ENCODE results near the gene NTN1. TPM values are rescaled to one million over a fixed set of nuclear protein-coding genes. Genes with fewer than 3 reads are reported as not detected.
A peak's percentile ranks its signal among the peaks of the same experiment; 100 is the strongest.

The NTN1 gene
- polyA plus RNA-seq, 1 experiment = 0.05 TPM

- Histone ChIP-seq H3K4me3 (ENCODE audit: low read depth, low read length) (no peak overlapping the region), H3K27me3 (ENCODE audit: control insufficient read depth, insufficient read depth, low read length) (no peaks in the 10 kb centered on the region), H3K27ac (ENCODE audit: low read depth, low read length) (no peak overlapping the region), H3K9me3 (ENCODE audit: control insufficient read depth, insufficient read depth, low read length) (peaks cover 7% of the 10 kb centered on the region; the same call in 1 of the 2 replicates)
- no peak for DNase-seq (ENCODE audit: low read depth, low spot score)
- TF ChIP-seq CTCF (IDR thresholded peaks at IDR 0.05; ENCODE audit: low read depth, low read length) = no peak
- POLR2A ChIA-PET = no interaction called here
- CTCF ChIA-PET = no interaction called here
Measured at GRCh38 chr17:9227819-9228407, 206.6 kb downstream of the NTN1 start.

- Histone ChIP-seq H3K4me3 (ENCODE audit: low read depth, low read length) (no peak overlapping the region), H3K27ac (ENCODE audit: low read depth, low read length) (no peak overlapping the region), H3K9me3 (ENCODE audit: control insufficient read depth, insufficient read depth, low read length) (peaks cover 7% of the 10 kb centered on the region; the same call in 1 of the 2 replicates), H3K27me3 (ENCODE audit: control insufficient read depth, insufficient read depth, low read length) (peaks cover 5% of the 10 kb centered on the region)
- ChIA-PET CTCF (no interaction called here), POLR2A (no interaction called here)
- no peak for TF ChIP-seq CTCF (IDR thresholded peaks at IDR 0.05; ENCODE audit: low read depth, low read length)
- DNase-seq (ENCODE audit: low read depth, low spot score) = peak; percentile 26
Measured at GRCh38 chr17:9228408-9229159, 207.3 kb downstream of the NTN1 start.

GRCh38 chr17:9229160-9229825 is 208.0 kb downstream of the NTN1 start:
- peaks cover 5% of the 10 kb centered on the region for H3K27me3 ChIP-seq (ENCODE audit: control insufficient read depth, insufficient read depth, low read length)
- no peak for DNase-seq (ENCODE audit: low read depth, low spot score)
- H3K27ac ChIP-seq (ENCODE audit: low read depth, low read length) = no peak overlapping the region
- TF ChIP-seq CTCF (IDR thresholded peaks at IDR 0.05; ENCODE audit: low read depth, low read length) = no peak
- no peak overlapping the region for H3K4me3 ChIP-seq (ENCODE audit: low read depth, low read length)
- ChIA-PET POLR2A (no interaction called here), CTCF (no interaction called here)
- H3K9me3 ChIP-seq (ENCODE audit: control insufficient read depth, insufficient read depth, low read length) = peaks cover 7% of the 10 kb centered on the region; the same call in 1 of the 2 replicates

GRCh38 chr17:9229826-9230201 is 208.5 kb downstream of the NTN1 start:
- ChIA-PET POLR2A (no interaction called here), CTCF (no interaction called here)
- peaks cover 5% of the 10 kb centered on the region for H3K27me3 ChIP-seq (ENCODE audit: control insufficient read depth, insufficient read depth, low read length)
- no peak for DNase-seq (ENCODE audit: low read depth, low spot score)
- H3K27ac ChIP-seq (ENCODE audit: low read depth, low read length) = no peak overlapping the region
- no peak overlapping the region for H3K4me3 ChIP-seq (ENCODE audit: low read depth, low read length)
- TF ChIP-seq CTCF (IDR thresholded peaks at IDR 0.05; ENCODE audit: low read depth, low read length) = no peak
- peaks cover 7% of the 10 kb centered on the region; the same call in 1 of the 2 replicates for H3K9me3 ChIP-seq (ENCODE audit: control insufficient read depth, insufficient read depth, low read length)

GRCh38 chr17:9230346-9230745 is 209.0 kb downstream of the NTN1 start:
- no peak for DNase-seq (ENCODE audit: low read depth, low spot score)
- H3K27me3 ChIP-seq (ENCODE audit: control insufficient read depth, insufficient read depth, low read length) = peaks cover 5% of the 10 kb centered on the region

More at GRCh38 chr17:9230346-9230745, 209.0 kb downstream of the NTN1 start:
- Histone ChIP-seq H3K9me3 (ENCODE audit: control insufficient read depth, insufficient read depth, low read length) (peaks cover 7% of the 10 kb centered on the region; the same call in 1 of the 2 replicates), H3K4me3 (ENCODE audit: low read depth, low read length) (no peak overlapping the region), H3K27ac (ENCODE audit: low read depth, low read length) (no peak overlapping the region)
- no peak for TF ChIP-seq CTCF (IDR thresholded peaks at IDR 0.05; ENCODE audit: low read depth, low read length)
- POLR2A ChIA-PET = no interaction called here
- CTCF ChIA-PET = interaction anchor here (0.6 to 1.4 kb wide), 2 partner anchors 10 to 292 kb away, joined by 4 to 8 read pairs; no protein-coding TSS in a partner anchor
